Panc1 (cell line): ENCODE data around the gene NOP10. TPM values are rescaled to one million over a fixed set of nuclear protein-coding genes. Genes with fewer than 3 reads are reported as not detected.

ENCODE experiments used
- ATAC-seq: fragments of 200-7000 bp; cut with Tn5 transposase; 2 replicates; pipeline ENCODE4 v1.9.1; 2020; ENCODE audit warnings: mild to moderate bottlenecking, moderate library complexity
- BruUV-seq: library from RNA; stranded (reverse); fragments of 400-500 nt; replicated peaks from 2 replicates; lab custom pipeline; 2021; lab: Mats Ljungman, UMichigan
- CTCF ChIA-PET: fragments of 300-600 bp; sonication (Branson Sonifier 250); formaldehyde crosslinking; loops from one replicate; lab custom pipeline; 2022; ENCODE audit warnings: antibody characterized with exemption; lab: Charles Lee
- POLR2A ChIA-PET: fragments of 300-600 bp; sonication (Branson Sonifier 250); formaldehyde crosslinking; loops from one replicate; lab custom pipeline; 2022; ENCODE audit warnings: antibody characterized with exemption; lab: Charles Lee
- DNase-seq: peaks from one replicate; pipeline ENCODE4 v3.0.0-alpha.2; 2010; ENCODE audit warnings: low read depth, low spot score
- H3K27ac ChIP-seq: 2 replicates; pipeline ENCODE4 v1.5.1; 2011; ENCODE audit warnings: mild to moderate bottlenecking, low read length, inconsistent platforms
- H3K27me3 ChIP-seq: fragments of 200-500 bp; sonication (Bioruptor generic); 2 replicates; pipeline ENCODE4 v1.6.0; 2014; ENCODE audit warnings: low read length, inconsistent platforms; ENCODE audit not compliant: control insufficient read depth, insufficient read depth
- H3K36me3 ChIP-seq: fragments of 200-500 bp; sonication (Bioruptor generic); 2 replicates; pipeline ENCODE4 v1.5.1; 2014; ENCODE audit warnings: inconsistent platforms, mild to moderate bottlenecking, low read length, moderate library complexity; ENCODE audit not compliant: control insufficient read depth, insufficient read depth
- H3K4me1 ChIP-seq: 2 replicates; pipeline ENCODE4 v1.5.1; 2011; ENCODE audit warnings: inconsistent platforms, mild to moderate bottlenecking, low read length, moderate library complexity; ENCODE audit not compliant: control insufficient read depth, insufficient read depth
- H3K4me3 ChIP-seq, 2 experiments: 2 replicates each; pipeline ENCODE4 v1.5.1; 2011 to 2012; ENCODE audit warnings: low read depth in 2 of 2, low read length in 2 of 2, mild to moderate bottlenecking in 2 of 2, inconsistent platforms in 1 of 2, moderate library complexity in 1 of 2
- H3K9me3 ChIP-seq: fragments of 200-500 bp; sonication (Bioruptor generic); 2 replicates; pipeline ENCODE4 v1.5.1; 2014; ENCODE audit warnings: low read depth, mild to moderate bottlenecking, inconsistent platforms, low read length, moderate library complexity; ENCODE audit not compliant: control insufficient read depth, insufficient read depth
- POLR2AphosphoS5 ChIP-seq: IDR thresholded peaks from 2 replicates; pipeline ENCODE4 v1.6.1; 2012; ENCODE audit warnings: mild to moderate bottlenecking, low read depth, low read length, moderate library complexity
- SIN3A ChIP-seq: IDR thresholded peaks from 2 replicates; pipeline ENCODE4 v1.6.1; 2012; ENCODE audit warnings: low read depth, mild to moderate bottlenecking, low read length, moderate library complexity, borderline replicate concordance; ENCODE audit not compliant: insufficient read depth
- TCF7L2 ChIP-seq: IDR thresholded peaks from 2 replicates; pipeline ENCODE4 v1.6.1; 2011; ENCODE audit warnings: mild to moderate bottlenecking, low read depth, low read length, inconsistent platforms
- in situ Hi-C: cut with HindIII; loops from 2 replicates; pipeline ENCODE4 v1.10.0; 2016; ENCODE audit warnings: low sequenced_read_pairs, low pct_unique_long_range_greater_than_20kb
- intact Hi-C: fragments of 100-400 bp; cut with micrococcal nuclease; formaldehyde crosslinking; loops from one replicate; pipeline ENCODE4 v1.10.0; 2022; ENCODE audit not compliant: unreplicated experiment
- total RNA-seq: library from RNA; stranded (reverse); gene quantifications from one replicate; pipeline ENCODE4 v1.2.1, GENCODE V29; 2021; ENCODE audit not compliant: unreplicated experiment
- TF ChIP-seq, protein P1 (sequence below): fragments of 450-650 bp; IDR thresholded peaks from 2 replicates; pipeline ENCODE4 v1.5.1; 2017; ENCODE audit warnings: mild to moderate bottlenecking
- TF ChIP-seq, protein P2 (sequence below), 2 experiments: IDR thresholded peaks; 2 replicates each; pipeline ENCODE4 v1.6.1; 2011 to 2012; ENCODE audit warnings: low read depth in 2 of 2, control low read depth in 1 of 2, low read length in 1 of 2, mild to moderate bottlenecking in 1 of 2, moderate library complexity in 1 of 2; ENCODE audit not compliant: insufficient read depth in 1 of 2

The NOP10 gene
- total RNA-seq, 1 experiment from 2014 or later = 306 TPM

DNA sequence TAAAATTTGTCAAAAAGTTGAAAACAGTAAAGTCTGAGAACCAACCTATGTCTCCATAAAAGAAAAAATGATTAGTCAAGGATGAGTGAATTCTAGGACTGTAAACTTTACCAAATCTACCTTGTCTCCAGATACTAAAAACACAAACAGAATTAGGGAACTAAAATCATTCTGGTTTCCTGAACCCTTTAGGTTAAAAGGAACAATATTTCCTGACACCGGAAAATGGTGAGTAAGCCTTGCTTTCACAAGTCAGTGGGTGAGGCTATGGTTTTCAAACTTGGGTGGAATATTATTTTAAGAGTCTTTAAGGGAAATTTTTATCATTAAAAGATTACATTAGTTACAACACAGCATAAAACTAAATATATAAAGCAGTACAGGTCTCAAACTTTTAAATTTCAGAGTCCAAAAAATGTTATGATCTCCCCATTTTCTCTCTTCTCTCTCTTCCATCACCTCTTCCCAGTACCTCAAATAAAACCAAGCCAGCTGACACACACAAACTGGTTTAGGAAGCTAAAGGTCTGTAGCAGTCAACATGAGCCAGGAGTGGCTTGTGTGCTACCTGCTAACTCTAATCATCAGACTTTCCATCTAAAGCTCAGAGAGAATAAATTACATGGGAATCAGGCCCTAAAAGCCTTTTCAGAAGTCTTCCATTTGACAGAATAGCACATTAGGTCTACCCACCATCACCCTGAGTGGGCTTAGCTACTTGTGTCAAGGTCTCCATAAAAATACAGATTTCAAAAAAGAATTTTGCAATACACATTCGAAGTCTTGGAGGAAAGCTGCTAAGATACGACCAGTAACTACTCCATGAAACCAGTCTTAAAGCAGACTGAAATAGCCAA is 7.5 kb downstream of the NOP10 start:
- ChIA-PET CTCF (no interaction called here), POLR2A (no interaction called here)
- ATAC-seq (no peak), DNase-seq (no peak)
- BruUV-seq = no TSS peak
- Histone ChIP-seq H3K9me3 (no peaks in the 10 kb centered on the region), H3K36me3 (peaks cover 2% of the 10 kb centered on the region; the same call in 1 of the 2 replicates), H3K4me1 (peaks cover 36% of the 10 kb centered on the region), H3K27me3 (no peaks in the 10 kb centered on the region), H3K4me3 (no peak overlapping the region), H3K27ac (peak overlapping the region; percentile 40)
- TF ChIP-seq, protein P1, sequence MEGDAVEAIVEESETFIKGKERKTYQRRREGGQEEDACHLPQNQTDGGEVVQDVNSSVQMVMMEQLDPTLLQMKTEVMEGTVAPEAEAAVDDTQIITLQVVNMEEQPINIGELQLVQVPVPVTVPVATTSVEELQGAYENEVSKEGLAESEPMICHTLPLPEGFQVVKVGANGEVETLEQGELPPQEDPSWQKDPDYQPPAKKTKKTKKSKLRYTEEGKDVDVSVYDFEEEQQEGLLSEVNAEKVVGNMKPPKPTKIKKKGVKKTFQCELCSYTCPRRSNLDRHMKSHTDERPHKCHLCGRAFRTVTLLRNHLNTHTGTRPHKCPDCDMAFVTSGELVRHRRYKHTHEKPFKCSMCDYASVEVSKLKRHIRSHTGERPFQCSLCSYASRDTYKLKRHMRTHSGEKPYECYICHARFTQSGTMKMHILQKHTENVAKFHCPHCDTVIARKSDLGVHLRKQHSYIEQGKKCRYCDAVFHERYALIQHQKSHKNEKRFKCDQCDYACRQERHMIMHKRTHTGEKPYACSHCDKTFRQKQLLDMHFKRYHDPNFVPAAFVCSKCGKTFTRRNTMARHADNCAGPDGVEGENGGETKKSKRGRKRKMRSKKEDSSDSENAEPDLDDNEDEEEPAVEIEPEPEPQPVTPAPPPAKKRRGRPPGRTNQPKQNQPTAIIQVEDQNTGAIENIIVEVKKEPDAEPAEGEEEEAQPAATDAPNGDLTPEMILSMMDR = no peak
- no peak for TF ChIP-seq TCF7L2
- intact Hi-C loops = no loop called here
- in situ Hi-C loops = no loop called here

DNA sequence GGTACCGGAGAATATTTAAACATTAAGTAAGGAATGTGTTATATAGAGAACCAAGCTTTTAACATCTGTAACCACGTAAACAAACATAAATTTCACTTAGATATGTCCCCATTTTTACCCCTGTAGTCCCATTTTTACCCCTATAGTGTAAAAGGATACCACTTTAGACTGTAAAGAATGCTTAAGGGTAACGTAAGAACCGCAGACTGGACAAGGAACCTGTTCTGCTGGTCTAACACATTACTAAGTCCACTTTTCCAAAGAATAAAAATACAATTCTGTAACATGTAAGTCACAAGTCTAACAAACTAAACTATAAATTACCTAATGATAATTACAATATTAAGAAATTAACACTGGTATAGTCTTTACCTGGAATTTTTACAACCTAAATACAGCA is 8.3 kb downstream of the NOP10 start:
- no peak for ATAC-seq

More for the DNA sequence above, 8.3 kb downstream of the NOP10 start:
- peaks cover 2% of the 10 kb centered on the region; the same call in 1 of the 2 replicates for H3K36me3 ChIP-seq
- peaks cover 32% of the 10 kb centered on the region for H3K4me1 ChIP-seq
- POLR2A ChIA-PET = no interaction called here
- H3K9me3 ChIP-seq = no peaks in the 10 kb centered on the region
- CTCF ChIA-PET = no interaction called here
- DNase-seq = no peak
- no peak overlapping the region for H3K27ac ChIP-seq
- no peaks in the 10 kb centered on the region for H3K27me3 ChIP-seq
- TF ChIP-seq POLR2AphosphoS5 (no peak), SIN3A (no peak), TCF7L2 (no peak)
- TF ChIP-seq, protein P1 = no peak
- TF ChIP-seq, protein P2, sequence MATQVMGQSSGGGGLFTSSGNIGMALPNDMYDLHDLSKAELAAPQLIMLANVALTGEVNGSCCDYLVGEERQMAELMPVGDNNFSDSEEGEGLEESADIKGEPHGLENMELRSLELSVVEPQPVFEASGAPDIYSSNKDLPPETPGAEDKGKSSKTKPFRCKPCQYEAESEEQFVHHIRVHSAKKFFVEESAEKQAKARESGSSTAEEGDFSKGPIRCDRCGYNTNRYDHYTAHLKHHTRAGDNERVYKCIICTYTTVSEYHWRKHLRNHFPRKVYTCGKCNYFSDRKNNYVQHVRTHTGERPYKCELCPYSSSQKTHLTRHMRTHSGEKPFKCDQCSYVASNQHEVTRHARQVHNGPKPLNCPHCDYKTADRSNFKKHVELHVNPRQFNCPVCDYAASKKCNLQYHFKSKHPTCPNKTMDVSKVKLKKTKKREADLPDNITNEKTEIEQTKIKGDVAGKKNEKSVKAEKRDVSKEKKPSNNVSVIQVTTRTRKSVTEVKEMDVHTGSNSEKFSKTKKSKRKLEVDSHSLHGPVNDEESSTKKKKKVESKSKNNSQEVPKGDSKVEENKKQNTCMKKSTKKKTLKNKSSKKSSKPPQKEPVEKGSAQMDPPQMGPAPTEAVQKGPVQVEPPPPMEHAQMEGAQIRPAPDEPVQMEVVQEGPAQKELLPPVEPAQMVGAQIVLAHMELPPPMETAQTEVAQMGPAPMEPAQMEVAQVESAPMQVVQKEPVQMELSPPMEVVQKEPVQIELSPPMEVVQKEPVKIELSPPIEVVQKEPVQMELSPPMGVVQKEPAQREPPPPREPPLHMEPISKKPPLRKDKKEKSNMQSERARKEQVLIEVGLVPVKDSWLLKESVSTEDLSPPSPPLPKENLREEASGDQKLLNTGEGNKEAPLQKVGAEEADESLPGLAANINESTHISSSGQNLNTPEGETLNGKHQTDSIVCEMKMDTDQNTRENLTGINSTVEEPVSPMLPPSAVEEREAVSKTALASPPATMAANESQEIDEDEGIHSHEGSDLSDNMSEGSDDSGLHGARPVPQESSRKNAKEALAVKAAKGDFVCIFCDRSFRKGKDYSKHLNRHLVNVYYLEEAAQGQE (IDR thresholded peaks at IDR 0.05; ENCODE audit: insufficient read depth in 1 of 2, low read depth in 2 of 2, low read length in 1 of 2) = no peak
- no TSS peak for BruUV-seq
- no peak overlapping the region for H3K4me3 ChIP-seq
- in situ Hi-C loops = no loop called here
- intact Hi-C loops = no loop called here
